Adrenal gland (tissue), 12 donors: ENCODE results near the gene FGF9. TPM values are rescaled to one million over a fixed set of nuclear protein-coding genes. Genes with fewer than 3 reads are reported as not detected.

Experiments
- DNase-seq, 7 donors: peaks; one replicate each; pipeline ENCODE4 v3.0.0-alpha.2; 2019 to 2020
- H3K27ac ChIP-seq, 5 donors: fragments of 200-600 bp; sonication (generic) in 4 of 5; 1 replicate in 3 of 5; 2 replicates in 2 of 5; pipeline versions ENCODE4 v1.5.1 to v1.8.0; 2016 to 2020; ENCODE audit warnings: mild to moderate bottlenecking in 1 of 5
- H3K27me3 ChIP-seq: fragments of 200-600 bp; 2 replicates; pipeline ENCODE4 v1.8.0; 2021
- H3K36me3 ChIP-seq, 2 donors: fragments of 200-600 bp; replicated peaks in 1 of 2; 1 replicate in 1 of 2; 2 replicates in 1 of 2; pipeline versions ENCODE4 v1.5.1 to v1.8.0; 2018 to 2022
- H3K4me1 ChIP-seq, 2 donors: fragments of 200-600 bp; replicated peaks in 1 of 2; 1 replicate in 1 of 2; 2 replicates in 1 of 2; pipeline versions ENCODE4 v1.5.1 to v1.8.0; 2018 to 2021
- H3K4me3 ChIP-seq, 4 donors: fragments of 200-600 bp; sonication (generic) in 3 of 4; one replicate each; pipeline ENCODE4 v1.5.1; 2016 to 2018
- H3K9me3 ChIP-seq, 3 donors: fragments of 200-600 bp; sonication (generic) in 1 of 3; replicated peaks in 1 of 3; 1 replicate in 2 of 3; 2 replicates in 1 of 3; pipeline versions ENCODE4 v1.5.1 to v1.8.0; 2016 to 2021
- POLR2A ChIP-seq, 2 donors: fragments of 450-650 bp; IDR thresholded peaks; one replicate each; pipeline ENCODE4 v1.6.1; 2017; ENCODE audit warnings: antibody characterized with exemption in 2 of 2, mild to moderate bottlenecking in 2 of 2, moderate library complexity in 1 of 2
- WGBS, 4 donors: extraction: QIAGEN DNeasy Blood & Tissue Kit in 2 of 4; methylation state at CpG; one replicate each; pipeline versions ENCODE4 v1.1.5 to v1.1.7; 2013 to 2017; 5-methylcytosine and 5-hydroxymethylcytosine counted together
- intact Hi-C, 2 donors: fragments of 100-400 bp; cut with DNase I; formaldehyde crosslinking; loops; one replicate each; pipeline versions ENCODE4 v1.14.1 to v1.15.0; 2022 to 2023
- polyA plus RNA-seq, 3 donors: library from polyadenylated mRNA; stranded (reverse); fragments of 200-250 nt in 2 of 3; fragments of 350-450 nt in 1 of 3; fragmentation: Illumina TruSeq in 1 of 3; extraction: RNeasy Lipid Tissue Mini Kit (QIAGEN cat#74804) in 1 of 3; gene quantifications; one replicate each; pipeline ENCODE4 v1.2.3, GENCODE V29; 2013 to 2014
- total RNA-seq, 9 donors: library from RNA; depleted of rRNA in 4 of 9; stranded (reverse); fragments of >200 nt in 4 of 9; fragments of 120-200 nt in 1 of 9; fragmentation: NEBNext Ultra II Directional in 1 of 9; extraction: Animal tissue kit (Norgen Biotek cat#: 25700) in 1 of 9; gene quantifications; one replicate each; pipeline versions ENCODE4 v1.1.0 to v1.2.4, GENCODE V29; 2013 to 2023
- TF ChIP-seq, protein P1 (sequence below), 6 experiments: fragments of 450-650 bp in 4 of 6; fragments of 200-600 bp in 2 of 6; sonication (generic) in 1 of 6; IDR thresholded peaks; 1 replicate in 5 of 6; 2 replicates in 1 of 6; pipeline versions ENCODE4 v1.5.1 to v1.8.0; 2016 to 2021; ENCODE audit warnings: antibody characterized with exemption in 6 of 6, mild to moderate bottlenecking in 2 of 6, moderate library complexity in 1 of 6
- donor health status: healthy with polysubstance abuse.
- donor health status: Bipolar disorder and iron deficiency.
- donor health status: DM: yes; HTN: yes; CAD: no.
- donor health status: DM: no; HTN: no; CAD: no.
- donor health status: DM: no; HTN: no; CAD: no.
- donor health status: DM: yes; HTN: yes; CAD: no.

The FGF9 gene
- total and polyA plus RNA-seq, 12 donors = 1.4 to 20.3 (median 4.2) TPM

DNA sequence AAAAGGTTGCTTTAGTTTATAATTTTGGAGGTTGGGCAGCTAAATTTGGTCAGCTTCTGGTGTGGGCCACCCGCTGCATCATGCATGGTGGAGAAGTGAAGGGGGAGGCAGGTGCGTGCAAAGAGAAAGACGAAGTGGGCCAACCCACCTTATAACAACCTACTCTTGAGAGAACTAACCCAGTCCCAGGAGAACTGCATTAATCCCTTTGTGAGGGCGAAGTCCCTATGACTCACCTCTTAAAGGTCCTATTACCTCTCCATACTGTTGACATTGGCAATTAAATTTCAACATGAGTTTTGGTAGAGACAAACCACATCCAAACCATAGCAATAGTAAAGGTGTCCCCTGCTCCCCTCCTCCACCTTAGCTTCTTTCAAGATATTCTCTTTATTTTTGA lies 7.7 kb upstream of the FGF9 start:
- H3K27me3 ChIP-seq = no peaks in the 10 kb centered on the region
- TF ChIP-seq, protein P1, sequence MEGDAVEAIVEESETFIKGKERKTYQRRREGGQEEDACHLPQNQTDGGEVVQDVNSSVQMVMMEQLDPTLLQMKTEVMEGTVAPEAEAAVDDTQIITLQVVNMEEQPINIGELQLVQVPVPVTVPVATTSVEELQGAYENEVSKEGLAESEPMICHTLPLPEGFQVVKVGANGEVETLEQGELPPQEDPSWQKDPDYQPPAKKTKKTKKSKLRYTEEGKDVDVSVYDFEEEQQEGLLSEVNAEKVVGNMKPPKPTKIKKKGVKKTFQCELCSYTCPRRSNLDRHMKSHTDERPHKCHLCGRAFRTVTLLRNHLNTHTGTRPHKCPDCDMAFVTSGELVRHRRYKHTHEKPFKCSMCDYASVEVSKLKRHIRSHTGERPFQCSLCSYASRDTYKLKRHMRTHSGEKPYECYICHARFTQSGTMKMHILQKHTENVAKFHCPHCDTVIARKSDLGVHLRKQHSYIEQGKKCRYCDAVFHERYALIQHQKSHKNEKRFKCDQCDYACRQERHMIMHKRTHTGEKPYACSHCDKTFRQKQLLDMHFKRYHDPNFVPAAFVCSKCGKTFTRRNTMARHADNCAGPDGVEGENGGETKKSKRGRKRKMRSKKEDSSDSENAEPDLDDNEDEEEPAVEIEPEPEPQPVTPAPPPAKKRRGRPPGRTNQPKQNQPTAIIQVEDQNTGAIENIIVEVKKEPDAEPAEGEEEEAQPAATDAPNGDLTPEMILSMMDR (IDR thresholded peaks at IDR 0.05) = no peak
- no peak for TF ChIP-seq POLR2A (IDR thresholded peaks at IDR 0.05)
- intact Hi-C loops = no loop called here
- no peak for DNase-seq
- no peaks in the 10 kb centered on the region for H3K36me3 ChIP-seq
- no peak overlapping the region for H3K27ac ChIP-seq
- no peaks in the 10 kb centered on the region for H3K9me3 ChIP-seq
- no peak overlapping the region for H3K4me3 ChIP-seq
- 92 to 97% (median 93%) methylated on average over 4 of the region's 4 CpGs for WGBS, 4 donors
- H3K4me1 ChIP-seq = no peaks in the 10 kb centered on the region

- peaks cover 4 to 36% of the 10 kb centered on the region in 2 donors for H3K4me1 ChIP-seq
- H3K9me3 ChIP-seq = no peaks in the 10 kb centered on the region
- TF ChIP-seq, protein P1 (IDR thresholded peaks at IDR 0.05) = no peak
- no peak for TF ChIP-seq POLR2A (IDR thresholded peaks at IDR 0.05)
- WGBS, 4 donors = 6% methylated on average over 22 to 23 of the region's 23 CpGs
- H3K36me3 ChIP-seq = no peaks in the 10 kb centered on the region
- peak in 4 of 7 donors; percentile 19 to 34 (median 26) for DNase-seq
- H3K4me3 ChIP-seq = peak overlapping the region in 2 of 4 donors; percentile 36 to 94
- intact Hi-C loops = no loop called here
- H3K27me3 ChIP-seq = no peaks in the 10 kb centered on the region
- peak overlapping the region in 3 of 5 donors; percentile 52 to 83 (median 67) for H3K27ac ChIP-seq
These were observed 2.1 kb upstream of the FGF9 start for GRCh38 chr13:21668732-21669275.

DNA sequence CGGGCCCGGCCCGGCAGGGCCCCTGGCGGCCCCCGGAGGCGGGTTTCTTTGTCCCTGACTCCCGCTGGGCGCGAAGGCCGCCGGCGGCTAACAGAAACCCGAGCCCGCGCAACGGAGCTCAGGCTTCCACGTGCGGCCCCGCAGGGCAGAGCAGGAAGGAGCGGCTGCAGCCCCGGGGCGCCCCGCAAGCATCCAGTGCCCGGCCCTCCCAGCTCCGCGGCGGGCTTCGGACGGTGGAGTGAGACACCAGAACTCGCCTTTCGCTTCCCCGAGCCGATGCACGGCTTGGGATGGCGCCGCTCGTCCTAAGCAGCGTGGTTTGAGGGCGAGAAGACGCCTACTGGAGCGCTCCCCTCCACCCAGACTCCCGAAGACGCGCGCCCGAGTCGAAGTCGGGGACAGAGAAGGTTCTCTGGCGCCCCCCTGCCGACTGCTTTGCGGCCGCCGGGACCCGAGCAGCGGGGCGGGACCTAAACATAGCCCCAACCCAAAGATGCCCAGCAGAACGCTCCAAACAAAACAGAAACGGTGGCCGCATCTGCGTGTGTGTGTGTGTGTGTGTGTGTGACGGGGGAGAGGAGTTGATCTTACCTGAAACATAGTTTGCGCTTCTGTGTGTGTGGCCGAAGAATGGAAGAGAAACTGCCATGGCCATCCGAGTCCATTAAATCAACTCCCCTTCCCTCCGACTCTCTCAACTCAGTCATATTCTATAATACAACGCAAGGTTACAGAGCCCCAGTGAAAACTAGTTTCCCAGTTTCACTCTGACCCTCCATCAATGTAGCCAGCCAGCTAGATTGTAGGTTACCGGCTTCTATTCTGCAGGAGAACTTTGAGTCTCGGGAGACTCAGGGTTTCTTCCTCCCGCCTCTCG lies 629 bp upstream of the FGF9 start:
- Histone ChIP-seq H3K4me1 (peaks cover 4 to 36% of the 10 kb centered on the region in 2 donors), H3K9me3 (no peaks in the 10 kb centered on the region), H3K27me3 (no peaks in the 10 kb centered on the region), H3K27ac (peak overlapping the region in 4 of 5 donors; percentile 36 to 83 (median 60)), H3K4me3 (peak overlapping the region in 3 of 4 donors; percentile 31 to 94 (median 36)), H3K36me3 (no peaks in the 10 kb centered on the region)
- intact Hi-C loops = no loop called here
- TF ChIP-seq, protein P1 (IDR thresholded peaks at IDR 0.05) = peak in 2 of 6 experiments; percentile 1 to 7
- peak in 1 of 2 donors; percentile 26 for TF ChIP-seq POLR2A (IDR thresholded peaks at IDR 0.05)
- peak; percentile 55 to 74 (median 64) for DNase-seq
- WGBS, 4 donors = 0 to 3% (median 1%) methylated on average over 12 to 70 of the region's 70 CpGs

- Histone ChIP-seq H3K4me3 (peak overlapping the region in 1 of 4 donors; percentile 94), H3K9me3 (no peaks in the 10 kb centered on the region), H3K27me3 (no peaks in the 10 kb centered on the region), H3K27ac (peak overlapping the region in 2 of 5 donors; percentile 52 to 67), H3K36me3 (no peaks in the 10 kb centered on the region), H3K4me1 (peaks cover 4 to 41% of the 10 kb centered on the region in 2 donors)
- no peak for TF ChIP-seq POLR2A (IDR thresholded peaks at IDR 0.05)
- TF ChIP-seq, protein P1 (IDR thresholded peaks at IDR 0.05) = no peak
- intact Hi-C loops = no loop called here
- DNase-seq = peak in 3 of 7 donors; percentile 14 to 33 (median 32)
- WGBS, 4 donors = 0 to 2% (median 2%) methylated on average over 15 of the region's 15 CpGs
These were observed 880 bp downstream of the FGF9 start for GRCh38 chr13:21671620-21672286.
